Activated T-helper 9 cell treated with anti-CD3 and anti-CD28 coated beads, Interleukin-2, amount 50 U/mL, for 16 hours (primary cell): ENCODE measurements around the gene DUXB.

Experiments used
- DNase-seq: peaks from one replicate; pipeline ENCODE4 v3.0.0-alpha.2; 2020; ENCODE audit warnings: low read depth

DUXB gene

GRCh38 chr16:75660321-75660720 is 40.9 kb downstream of the DUXB start:
- DNase-seq = no peak

- DNase-seq = no peak
Observed at GRCh38 chr16:75658175-75658574, 43.1 kb downstream of the DUXB start.

GRCh38 chr16:75653922-75654321 is 47.3 kb downstream of the DUXB start:
- DNase-seq = no peak

GRCh38 chr16:75648265-75649076 is 52.8 kb downstream of the DUXB start:
- peak; percentile 80 for DNase-seq

GRCh38 chr16:75647492-75648264 is 53.6 kb downstream of the DUXB start, which contains the start of the genes KARS1 and TERF2IP:
Gene KARS1 (minus strand): TSS chr16:75647665. CDS start chr16:75647639, 26 bp downstream.
Gene TERF2IP (plus strand): TSS chr16:75647773. CDS start chr16:75647883, 110 bp downstream.
- DNase-seq = peak; percentile 94

GRCh38 chr16:75647112-75647491 is 54.2 kb downstream of the DUXB start:
- no peak for DNase-seq

- DNase-seq = no peak
Observed at GRCh38 chr16:75644240-75645012, 56.8 kb downstream of the DUXB start.
